Mucosa of rectum (tissue), 2 donors: ENCODE measurements around the gene SLC4A11.

Experiments
- H3K27ac ChIP-seq, 2 donors: one replicate each; pipeline ENCODE4 v1.7.0; 2013; ENCODE audit warnings: inconsistent platforms in 2 of 2, low read depth in 2 of 2, low read length in 2 of 2
- H3K27me3 ChIP-seq, 2 donors: one replicate each; pipeline ENCODE4 v1.7.0; 2013; ENCODE audit warnings: low read length in 2 of 2; ENCODE audit not compliant: control insufficient read depth in 2 of 2, insufficient read depth in 2 of 2
- H3K36me3 ChIP-seq, 2 donors: one replicate each; pipeline ENCODE4 v1.7.0; 2013; ENCODE audit warnings: low read length in 2 of 2; ENCODE audit not compliant: control insufficient read depth in 2 of 2, insufficient read depth in 2 of 2
- H3K4me1 ChIP-seq, 2 donors: one replicate each; pipeline ENCODE4 v1.7.0; 2013; ENCODE audit warnings: low read length in 2 of 2, mild to moderate bottlenecking in 1 of 2; ENCODE audit not compliant: control insufficient read depth in 2 of 2, insufficient read depth in 2 of 2
- H3K4me3 ChIP-seq, 2 donors: one replicate each; pipeline ENCODE4 v1.7.0; 2013; ENCODE audit warnings: low read length in 2 of 2
- H3K9ac ChIP-seq, 2 donors: one replicate each; pipeline ENCODE4 v1.7.0; 2013; ENCODE audit warnings: low read length in 2 of 2, low read depth in 1 of 2, mild to moderate bottlenecking in 1 of 2
- H3K9me3 ChIP-seq, 2 donors: one replicate each; pipeline ENCODE4 v1.7.0; 2013; ENCODE audit warnings: low read length in 2 of 2; ENCODE audit not compliant: control insufficient read depth in 2 of 2
- donor health status: healthy.
- donor health status: Normal muscosa, but diverticular disease.

Gene SLC4A11

DNA sequence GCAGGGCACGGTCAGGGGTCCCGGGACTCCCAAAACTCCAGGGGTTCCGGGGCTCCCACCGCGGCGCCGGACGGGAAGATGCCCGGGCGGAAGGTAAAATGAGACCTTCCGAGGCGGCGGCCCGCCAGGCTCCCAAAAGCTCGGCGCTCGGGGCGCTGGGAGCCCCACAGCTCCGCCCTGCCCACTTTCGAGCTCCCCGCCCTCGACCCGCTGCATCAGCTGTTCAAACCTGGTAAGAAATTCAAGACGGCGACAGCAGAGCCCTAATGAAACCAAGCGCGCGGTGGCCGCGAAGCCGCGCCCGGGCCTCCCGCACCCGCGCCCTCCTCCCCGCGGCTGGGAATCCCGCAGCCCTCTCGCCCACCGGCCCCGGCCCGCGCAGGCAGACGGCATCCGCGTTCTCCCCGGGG is 369 bp downstream of the SLC4A11 start:
- peaks cover 38 to 51% of the 10 kb centered on the region in 2 donors for H3K27me3 ChIP-seq
- H3K36me3 ChIP-seq = no peaks in the 10 kb centered on the region
- H3K9ac ChIP-seq = peak overlapping the region in 1 of 2 donors; percentile 33
- H3K4me1 ChIP-seq = peaks cover 10 to 11% of the 10 kb centered on the region in 2 donors
- no peaks in the 10 kb centered on the region for H3K9me3 ChIP-seq
- H3K4me3 ChIP-seq = peak overlapping the region; percentile 59 to 69
- H3K27ac ChIP-seq = no peak overlapping the region

DNA sequence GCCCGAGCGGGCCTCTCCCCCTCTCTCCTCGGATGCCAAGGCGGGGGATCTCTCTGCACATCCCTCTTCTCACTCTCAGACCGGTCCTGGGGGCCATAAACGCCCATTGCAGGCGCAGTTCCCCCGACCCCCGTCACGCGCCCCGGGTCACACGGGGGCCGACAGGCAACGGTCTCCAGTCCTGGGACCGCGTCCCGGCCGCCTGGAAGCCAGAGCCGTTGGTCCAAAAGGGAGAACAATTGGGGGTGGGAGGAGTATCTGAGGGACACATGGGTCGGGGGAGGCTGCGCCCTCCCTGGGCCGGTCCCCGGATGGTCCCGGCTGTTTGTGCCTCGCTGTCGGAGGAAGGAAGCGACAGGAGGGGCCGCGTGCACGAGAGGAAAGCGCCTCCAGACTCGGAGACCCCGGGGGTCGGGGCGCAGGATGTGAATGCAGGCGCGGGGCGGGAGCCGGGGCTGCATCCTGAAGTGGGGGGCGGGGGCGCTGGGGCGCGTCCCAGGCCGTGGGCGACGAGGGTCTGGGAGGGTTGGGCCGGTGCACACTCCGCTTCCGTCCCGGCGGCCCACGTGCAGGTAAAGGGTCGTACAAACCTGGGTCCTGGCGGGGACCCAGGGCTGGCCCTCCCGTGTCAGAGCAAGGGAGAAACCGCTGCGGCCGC is 903 bp downstream of the SLC4A11 start:
- no peaks in the 10 kb centered on the region for H3K9me3 ChIP-seq
- no peaks in the 10 kb centered on the region for H3K36me3 ChIP-seq
- H3K9ac ChIP-seq = peak overlapping the region in 1 of 2 donors; percentile 33
- peaks cover 38 to 51% of the 10 kb centered on the region in 2 donors for H3K27me3 ChIP-seq
- H3K4me3 ChIP-seq = peak overlapping the region; percentile 59 to 69
- no peak overlapping the region for H3K27ac ChIP-seq
- peaks cover 10 to 11% of the 10 kb centered on the region in 2 donors for H3K4me1 ChIP-seq

DNA sequence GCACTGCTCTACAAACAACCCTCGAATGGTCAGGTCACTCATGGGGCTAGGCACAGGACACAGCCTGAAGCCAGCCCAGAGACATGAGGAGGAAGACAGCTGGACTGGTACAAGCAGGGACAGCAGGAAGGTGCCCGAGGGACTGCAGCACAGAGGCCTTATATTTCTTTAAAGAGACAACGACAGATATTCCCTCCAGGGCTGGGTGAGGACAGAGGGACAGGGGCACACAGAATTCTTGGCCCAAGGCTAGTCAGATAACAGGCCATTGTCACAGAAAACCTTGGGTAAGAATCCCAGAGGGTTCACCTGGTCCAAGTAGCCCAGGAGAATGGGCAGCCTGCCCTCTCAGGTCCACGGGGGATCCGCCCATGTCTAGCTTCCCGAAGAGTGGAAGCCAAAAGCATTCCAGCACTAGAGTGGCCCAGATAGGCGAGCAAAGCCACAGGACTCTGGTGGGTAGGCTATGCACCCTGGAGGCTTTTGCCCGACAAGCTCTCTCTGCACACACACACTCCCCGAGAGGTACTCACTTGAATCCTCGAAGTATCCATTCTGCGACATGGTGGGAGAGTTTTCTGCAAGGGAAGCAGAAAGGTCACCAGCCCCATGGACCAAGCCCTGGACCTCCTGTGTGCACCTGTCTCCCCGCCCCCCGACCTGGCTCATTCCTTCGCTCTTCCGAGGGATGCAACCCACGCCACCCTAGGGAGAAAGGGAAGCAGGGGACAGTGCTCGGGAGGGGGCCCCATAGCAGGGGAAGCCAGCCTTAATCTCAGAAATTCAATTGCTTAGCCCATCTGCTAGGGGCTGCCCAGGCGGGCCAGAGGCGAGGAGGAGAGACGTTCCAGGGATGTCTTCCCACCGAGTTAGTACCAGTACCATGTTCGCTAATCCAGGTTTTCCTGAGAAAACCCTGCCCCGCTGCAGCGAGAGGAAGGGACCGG is 1.7 kb downstream of the SLC4A11 start:
- peaks cover 38 to 51% of the 10 kb centered on the region in 2 donors for H3K27me3 ChIP-seq

DNA sequence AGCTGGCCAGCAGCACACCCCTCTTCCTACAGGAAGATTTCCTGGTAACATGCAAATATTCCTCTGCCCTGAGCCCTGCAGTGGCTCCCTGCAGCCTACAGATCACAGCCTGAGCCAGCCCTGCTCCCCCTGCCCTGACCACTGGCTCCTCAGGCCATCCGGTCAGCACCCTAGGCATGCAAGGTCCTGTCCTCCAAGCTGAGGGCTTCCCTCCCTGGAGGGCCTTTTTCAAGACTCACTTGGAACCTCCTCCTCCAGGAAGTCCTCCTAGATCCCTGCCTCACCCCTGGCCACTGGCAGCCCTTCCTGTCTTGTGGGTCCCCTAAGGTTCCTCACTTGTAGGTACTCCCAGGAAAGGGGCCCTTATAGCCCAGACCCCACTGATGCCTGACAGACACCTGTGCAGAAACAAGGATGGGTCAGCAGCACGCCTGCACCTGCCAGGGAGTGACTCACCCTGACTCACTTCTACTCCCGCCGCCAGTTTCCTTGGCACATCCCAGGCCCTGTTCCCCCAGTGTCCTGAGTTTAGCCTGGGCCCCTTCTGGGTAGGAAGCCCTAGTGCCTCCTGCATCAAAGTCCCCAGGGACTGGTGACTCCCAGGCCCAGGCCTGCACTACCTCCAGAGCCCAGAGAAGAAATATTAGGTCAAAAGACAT is 3.2 kb downstream of the SLC4A11 start:
- Histone ChIP-seq H3K9ac (no peak overlapping the region), H3K27ac (no peak overlapping the region), H3K9me3 (no peaks in the 10 kb centered on the region), H3K4me1 (peaks cover 10 to 11% of the 10 kb centered on the region in 2 donors), H3K27me3 (peaks cover 35 to 46% of the 10 kb centered on the region in 2 donors), H3K4me3 (no peak overlapping the region), H3K36me3 (no peaks in the 10 kb centered on the region)

More for the DNA sequence above, 1.7 kb downstream of the SLC4A11 start:
- Histone ChIP-seq H3K9me3 (no peaks in the 10 kb centered on the region), H3K4me3 (no peak overlapping the region), H3K36me3 (no peaks in the 10 kb centered on the region), H3K4me1 (peaks cover 10 to 11% of the 10 kb centered on the region in 2 donors), H3K27ac (no peak overlapping the region), H3K9ac (no peak overlapping the region)

DNA sequence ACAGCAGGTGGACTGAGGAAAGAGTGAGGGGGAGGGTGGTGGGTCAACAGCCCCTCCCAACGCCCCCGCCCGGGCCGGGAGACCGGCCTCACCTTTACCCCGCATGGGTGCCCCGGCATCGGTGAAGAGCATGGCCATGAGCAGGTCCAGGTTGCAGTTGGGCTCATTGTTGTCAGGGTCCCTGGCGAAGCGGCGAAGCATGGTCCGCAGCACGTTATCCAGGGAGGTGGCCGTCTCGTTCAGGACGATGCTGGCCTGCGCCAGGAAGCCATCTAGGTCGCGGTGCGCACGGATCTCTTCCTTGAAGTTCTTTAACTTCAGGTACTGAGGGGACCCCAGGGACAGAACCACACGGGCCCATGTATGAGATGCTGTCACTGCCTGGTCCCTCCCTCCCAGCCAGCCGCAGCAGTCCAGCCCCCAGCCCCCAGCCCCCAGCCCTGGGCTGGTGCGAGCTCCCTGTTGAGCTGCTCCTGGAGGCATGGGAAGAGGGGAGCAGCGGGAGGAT is 4.9 kb downstream of the SLC4A11 start:
- Histone ChIP-seq H3K4me1 (peaks cover 2 to 3% of the 10 kb centered on the region in 2 donors), H3K9ac (no peak overlapping the region), H3K36me3 (no peaks in the 10 kb centered on the region), H3K27ac (no peak overlapping the region), H3K27me3 (peaks cover 21 to 30% of the 10 kb centered on the region in 2 donors), H3K9me3 (no peaks in the 10 kb centered on the region), H3K4me3 (no peak overlapping the region)

DNA sequence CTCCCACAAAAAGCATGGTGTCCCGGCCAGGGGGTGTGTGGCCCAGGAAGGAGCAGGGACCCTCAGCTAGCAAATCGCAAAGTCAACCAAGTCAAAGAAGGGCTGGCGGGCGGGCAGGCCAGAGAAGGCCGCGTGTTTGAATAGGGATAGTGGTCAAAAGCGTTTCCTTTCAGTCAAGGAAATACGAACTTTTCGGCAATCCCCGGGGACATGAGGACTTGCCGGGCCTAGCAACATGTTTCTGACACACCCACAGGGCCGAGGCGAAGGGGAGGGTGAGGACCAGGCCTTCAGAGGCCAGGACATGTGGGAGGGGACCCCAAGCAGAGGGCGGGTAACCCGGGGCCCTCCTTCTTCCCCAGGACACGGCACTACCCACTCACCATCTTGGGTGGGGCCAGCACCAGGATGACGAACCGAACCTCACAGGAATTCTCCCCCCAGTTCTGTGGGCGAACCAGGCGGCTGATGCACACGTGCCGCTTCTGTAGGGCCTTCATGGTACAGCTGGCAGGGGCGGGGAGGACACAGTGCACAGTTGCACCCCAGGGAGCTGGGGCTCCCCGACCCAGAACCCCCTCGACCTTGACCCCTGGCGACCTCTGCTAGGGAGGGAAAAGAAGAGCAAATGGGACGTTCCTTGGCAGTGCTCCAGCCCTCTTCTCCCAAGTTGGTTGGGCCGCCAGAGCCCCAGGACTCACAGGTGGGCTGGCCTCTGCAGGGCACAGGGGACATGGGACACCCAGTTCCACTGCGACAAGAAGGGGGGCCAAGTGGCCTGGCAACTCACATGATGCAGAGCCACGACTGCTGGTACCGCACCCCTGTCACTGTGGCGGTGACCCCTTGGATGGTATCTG is 5.6 kb downstream of the SLC4A11 start:
- no peak overlapping the region for H3K9ac ChIP-seq
- H3K4me1 ChIP-seq = peaks cover 2 to 3% of the 10 kb centered on the region in 2 donors
- no peak overlapping the region for H3K4me3 ChIP-seq
- H3K9me3 ChIP-seq = no peaks in the 10 kb centered on the region
- H3K36me3 ChIP-seq = no peaks in the 10 kb centered on the region
- H3K27ac ChIP-seq = no peak overlapping the region
- H3K27me3 ChIP-seq = peaks cover 21 to 27% of the 10 kb centered on the region in 2 donors

DNA sequence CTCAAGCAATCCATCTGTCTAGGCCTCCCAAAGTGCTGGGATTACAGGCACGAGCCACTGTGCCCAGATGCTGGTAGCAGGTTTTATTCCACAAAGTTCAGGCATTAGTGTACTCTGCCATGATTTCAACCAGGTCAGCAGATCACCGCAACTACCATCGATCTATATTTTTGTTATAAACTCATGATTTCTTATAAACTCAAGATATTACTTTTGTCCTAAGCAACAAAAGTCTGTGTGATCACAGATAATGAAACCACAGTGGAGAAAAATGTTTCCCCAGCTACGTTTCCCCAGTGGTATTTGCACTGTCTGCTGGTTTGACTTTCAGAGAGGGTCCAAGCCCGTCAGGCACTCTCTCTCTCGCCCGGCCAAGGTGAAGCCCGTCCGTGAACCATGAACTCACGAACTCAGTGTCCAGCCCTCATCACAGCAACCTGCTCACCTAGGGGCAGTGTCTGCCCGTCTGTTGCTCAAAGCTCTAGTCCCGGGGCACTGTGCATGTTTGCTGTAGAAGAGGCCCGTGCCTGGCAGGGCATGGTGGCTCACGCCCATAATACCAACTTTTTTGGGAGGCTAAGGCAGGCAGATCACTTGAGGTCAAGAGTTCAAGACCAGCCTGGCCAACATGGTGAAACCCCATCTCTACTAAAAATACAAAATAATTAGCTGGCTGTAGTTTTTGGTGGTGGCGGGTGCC is 7.0 kb downstream of the SLC4A11 start:
- Histone ChIP-seq H3K4me1 (no peaks in the 10 kb centered on the region), H3K9ac (no peak overlapping the region), H3K36me3 (no peaks in the 10 kb centered on the region), H3K27me3 (peaks cover 10 to 14% of the 10 kb centered on the region in 2 donors), H3K4me3 (no peak overlapping the region), H3K9me3 (no peaks in the 10 kb centered on the region), H3K27ac (no peak overlapping the region)

DNA sequence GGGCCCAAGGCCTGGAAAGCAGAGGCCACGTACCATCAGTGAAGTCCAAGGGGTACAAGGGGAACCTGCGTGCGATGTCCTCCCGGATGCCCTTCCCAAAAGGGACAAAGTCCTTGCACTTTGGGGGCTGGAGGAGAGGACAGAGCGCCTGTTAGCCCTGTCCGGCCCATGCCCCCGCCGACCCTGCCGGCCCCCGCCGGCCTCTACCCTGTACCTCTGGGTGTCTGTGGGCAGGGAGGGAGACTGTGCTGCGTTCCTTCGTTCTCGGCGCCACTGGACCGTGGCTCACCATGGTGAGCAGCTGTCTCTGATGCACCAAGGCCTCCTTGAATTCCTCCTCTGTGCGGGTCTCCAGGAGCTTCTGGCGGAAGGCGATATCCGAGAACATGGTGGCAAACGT is 7.9 kb downstream of the SLC4A11 start:
- no peak overlapping the region for H3K27ac ChIP-seq
- no peak overlapping the region for H3K9ac ChIP-seq
- no peaks in the 10 kb centered on the region for H3K36me3 ChIP-seq
- peaks cover 5 to 7% of the 10 kb centered on the region in 2 donors for H3K27me3 ChIP-seq
- no peaks in the 10 kb centered on the region for H3K9me3 ChIP-seq
- H3K4me3 ChIP-seq = no peak overlapping the region
- H3K4me1 ChIP-seq = no peaks in the 10 kb centered on the region

DNA sequence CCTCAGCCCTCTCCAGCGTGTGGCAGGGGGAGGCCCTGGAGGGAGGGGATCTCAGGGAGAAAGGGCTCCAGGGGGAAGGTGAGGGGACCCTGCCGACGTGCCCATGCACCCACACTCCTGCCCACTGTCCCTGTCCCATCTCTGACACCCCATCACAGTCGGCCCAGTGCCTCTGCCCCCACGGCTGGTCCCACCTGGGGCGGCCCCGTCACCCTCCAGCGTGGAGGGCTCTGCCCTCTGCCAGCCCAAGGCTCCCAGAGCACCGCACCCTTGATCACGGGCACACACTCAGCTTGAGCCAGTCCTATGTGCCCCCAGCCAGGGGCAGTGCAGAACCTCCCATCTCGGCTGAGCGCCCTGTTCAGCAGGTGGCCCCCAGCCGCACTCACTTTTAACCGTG is 9.2 kb downstream of the SLC4A11 start:
- H3K27ac ChIP-seq = no peak overlapping the region
- no peak overlapping the region for H3K4me3 ChIP-seq
- H3K9me3 ChIP-seq = no peaks in the 10 kb centered on the region
- H3K27me3 ChIP-seq = no peaks in the 10 kb centered on the region
- H3K9ac ChIP-seq = no peak overlapping the region
- no peaks in the 10 kb centered on the region for H3K36me3 ChIP-seq
- peaks cover 2 to 3% of the 10 kb centered on the region in 2 donors for H3K4me1 ChIP-seq
